ENCODE results near the gene INSIG2. TPM values are rescaled to one million over a fixed set of nuclear protein-coding genes. Genes with fewer than 3 reads are reported as not detected.
"Not testable (repeated sequence)": the region's sequence is repeated elsewhere in the genome, so short reads cannot be mapped to it uniquely, and the experiment has no call there.

The INSIG2 gene
- polyA plus RNA-seq, 1 of the 3 experiments (the other 2 are of a cell fraction) = 8.7 TPM

DNA sequence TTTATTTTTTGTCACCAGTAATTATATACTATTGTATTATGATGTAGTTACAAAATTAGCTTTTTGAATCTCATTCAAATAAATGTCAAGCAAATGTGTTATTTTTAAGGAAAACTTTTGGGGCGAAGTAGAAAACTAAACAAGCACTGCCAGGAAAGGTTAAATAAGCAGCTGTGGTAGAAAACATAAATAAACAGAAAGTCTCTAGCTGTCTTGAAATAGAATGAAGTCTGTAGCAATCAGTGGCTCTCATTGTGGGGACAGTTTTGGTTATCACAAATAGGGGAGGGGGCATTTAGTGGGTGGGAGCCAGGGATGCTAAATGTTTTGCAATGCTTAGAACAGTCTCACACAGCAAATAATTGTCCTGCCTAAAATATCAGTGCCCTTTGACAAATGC is 3.4 kb downstream of the INSIG2 start:
- H3K36me3 ChIP-seq (replicated peaks in 1 of 2; ENCODE audit: control insufficient read depth in 1 of 2, insufficient read depth in 2 of 2, low read length in 1 of 2) = no peaks in the 10 kb centered on the region
- H3K9ac ChIP-seq = no peak overlapping the region
- H3K4me1 ChIP-seq (ENCODE audit: control insufficient read depth in 1 of 2, insufficient read depth in 2 of 2, low read depth in 1 of 2, low read length in 1 of 2) = peaks cover 0 to 16% of the 10 kb centered on the region in 2 experiments; a peak in 2 of 4 replicates
- H3K4me3 ChIP-seq (ENCODE audit: low read depth in 2 of 2, low read length in 1 of 2) = no peak overlapping the region
- peaks cover 7% of the 10 kb centered on the region; the same call in 1 of the 2 replicates for H4K20me1 ChIP-seq (ENCODE audit: insufficient read depth)
- no peaks in the 10 kb centered on the region for H3K9me3 ChIP-seq
- ChIA-PET POLR2A (no interaction called here), CTCF (interaction anchor here (0.7 to 1.4 kb wide), 3 partner anchors 8 to 59 kb away, joined by 3 to 6 read pairs (median 3); no protein-coding TSS in a partner anchor)
- H3K4me2 ChIP-seq = no peak overlapping the region
- no peaks in the 10 kb centered on the region for H3K27me3 ChIP-seq (ENCODE audit: insufficient read depth)
- H2AFZ ChIP-seq (ENCODE audit: low read depth) = no peak overlapping the region
- H3K79me2 ChIP-seq (ENCODE audit: insufficient read depth) = peaks cover 42% of the 10 kb centered on the region
- WGBS (ENCODE audit: low lambda C conversion rate) = 95% methylated on average over 1 of the region's 1 CpG
- TF ChIP-seq SMC3 (IDR thresholded peaks at IDR 0.05; ENCODE audit: low read depth, low read length) = no peak
- TF ChIP-seq TCF12 (IDR thresholded peaks at IDR 0.05) = no peak
- TF ChIP-seq ZBTB33 (IDR thresholded peaks at IDR 0.05; ENCODE audit: borderline replicate concordance, low read depth) = no peak
- no peak for TF ChIP-seq ELF1 (IDR thresholded peaks at IDR 0.05)
- no peak for TF ChIP-seq RFX5 (IDR thresholded peaks at IDR 0.05; ENCODE audit: low read length)
- TF ChIP-seq GABPA (IDR thresholded peaks at IDR 0.05; ENCODE audit: low read depth) = no peak
- TF ChIP-seq NFIC (IDR thresholded peaks at IDR 0.05; ENCODE audit: borderline replicate concordance) = no peak
- no peak for TF ChIP-seq YY1 (IDR thresholded peaks at IDR 0.05; ENCODE audit: low read depth)
- no peak for TF ChIP-seq REST (IDR thresholded peaks at IDR 0.05; ENCODE audit: low read depth, low read length)
- no peak for TF ChIP-seq USF1 (IDR thresholded peaks at IDR 0.05; ENCODE audit: borderline replicate concordance, low read depth)
- no peak for TF ChIP-seq MEF2A (IDR thresholded peaks at IDR 0.05; ENCODE audit: borderline replicate concordance, low read depth)
- TF ChIP-seq RXRA (IDR thresholded peaks at IDR 0.05; ENCODE audit: borderline replicate concordance, low read depth) = no peak
- no peak for TF ChIP-seq RAD21 (IDR thresholded peaks at IDR 0.05; ENCODE audit: low read length)
- TF ChIP-seq FOXM1 (IDR thresholded peaks at IDR 0.05; ENCODE audit: low read depth) = no peak
- no peak for TF ChIP-seq TAF1 (IDR thresholded peaks at IDR 0.05; ENCODE audit: borderline replicate concordance, low read depth, low read length)
- no peak for TF ChIP-seq JUND (IDR thresholded peaks at IDR 0.05)
- TF ChIP-seq TEAD4 (IDR thresholded peaks at IDR 0.05; ENCODE audit: borderline replicate concordance, insufficient read depth) = no peak
- no peak for TF ChIP-seq FOXJ3 (CRISPR knock-in tag; IDR thresholded peaks at IDR 0.05)
- no peak for TF ChIP-seq EZH2phosphoT487 (IDR thresholded peaks at IDR 0.05; ENCODE audit: borderline replicate concordance, low read depth)
- H3F3A ChIP-seq (replicated peaks; ENCODE audit: insufficient read depth) = no peaks in the 10 kb centered on the region
- no peak for DNase-seq
- no peaks in the 10 kb centered on the region for H3K9me2 ChIP-seq
- H3K27ac ChIP-seq (ENCODE audit: low read depth in 2 of 2, low read length in 1 of 2) = no peak overlapping the region

DNA sequence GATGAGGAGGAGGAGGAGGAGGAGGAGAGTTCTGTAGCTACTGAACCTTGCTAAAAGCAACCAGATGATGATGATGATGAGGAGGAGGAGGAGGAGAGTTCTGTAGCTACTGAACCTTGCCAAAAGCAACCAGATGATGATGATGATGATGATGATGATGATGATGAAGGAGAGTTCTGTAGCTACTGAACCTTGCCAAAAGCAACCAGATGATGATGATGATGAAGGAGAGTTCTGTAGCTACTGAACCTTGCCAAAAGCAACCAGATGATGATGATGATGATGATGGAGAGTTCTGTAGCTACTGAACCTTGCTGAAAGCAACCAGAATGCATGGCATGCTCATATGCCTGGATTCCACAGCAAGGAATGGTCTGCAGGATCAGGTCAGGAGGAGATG is 5.8 kb downstream of the INSIG2 start:
- DNase-seq; H3K4me3 ChIP-seq (ENCODE audit: low read depth in 2 of 2, low read length in 1 of 2); H3F3A ChIP-seq (replicated peaks; ENCODE audit: insufficient read depth); H2AFZ ChIP-seq (ENCODE audit: low read depth); H3K9me3 ChIP-seq; H3K4me2 ChIP-seq; H3K9me2 ChIP-seq; POLR2A ChIA-PET; H3K27ac ChIP-seq (ENCODE audit: low read depth in 2 of 2, low read length in 1 of 2); H4K20me1 ChIP-seq (ENCODE audit: insufficient read depth); CTCF ChIA-PET; H3K9ac ChIP-seq; H3K27me3 ChIP-seq (ENCODE audit: insufficient read depth): not testable (repeated sequence)
- H3K4me1 ChIP-seq (ENCODE audit: control insufficient read depth in 1 of 2, insufficient read depth in 2 of 2, low read depth in 1 of 2, low read length in 1 of 2) = peaks cover 0 to 16% of the 10 kb centered on the region in 2 experiments; a peak in 2 of 4 replicates
- H3K36me3 ChIP-seq (replicated peaks in 1 of 2; ENCODE audit: control insufficient read depth in 1 of 2, insufficient read depth in 2 of 2, low read length in 1 of 2) = peaks cover 4 to 12% of the 10 kb centered on the region in 2 experiments
- H3K79me2 ChIP-seq (ENCODE audit: insufficient read depth) = peaks cover 34% of the 10 kb centered on the region
